GM12878 (cell line): ENCODE data around the gene FUT3.
"Not testable (repeated sequence)": the region's sequence is repeated elsewhere in the genome, so short reads cannot be mapped to it uniquely, and the experiment has no call there.

ENCODE experiments used
- BRCA1 ChIP-seq: IDR thresholded peaks from 2 replicates; pipeline ENCODE4 v1.6.1; 2011; ENCODE audit warnings: low read depth, low read length, improper control_type of control experiment
- CBX5 ChIP-seq: sonication (generic); IDR thresholded peaks from 2 replicates; pipeline ENCODE4 v1.6.1; 2016; ENCODE audit warnings: low read depth, moderate library complexity, mild to moderate bottlenecking, inconsistent platforms
- CTCF ChIP-seq, 3 experiments: IDR thresholded peaks in 2 of 3; conservative IDR thresholded peaks in 1 of 3; 2 replicates each; pipeline ENCODE4 v1.5.1; 2011; ENCODE audit warnings: low read depth in 3 of 3, low read length in 3 of 3, mild to moderate bottlenecking in 3 of 3, control low read depth in 2 of 3, moderate library complexity in 2 of 3, inconsistent platforms in 1 of 3, mixed read lengths in 1 of 3; ENCODE audit not compliant: control insufficient read depth in 2 of 3, insufficient read depth in 1 of 3; ENCODE audit errors: extremely low read depth in 1 of 3
- ELK1 ChIP-seq: IDR thresholded peaks from 2 replicates; pipeline ENCODE4 v1.6.1; 2012; ENCODE audit warnings: low read depth, low read length, improper control_type of control experiment
- EP300 ChIP-seq, 2 experiments: fragments of 150-350 bp in 1 of 2; IDR thresholded peaks; 2 replicates each; pipeline ENCODE4 v1.6.1; 2011 to 2012; ENCODE audit warnings: low read depth in 2 of 2, low read length in 2 of 2, borderline replicate concordance in 1 of 2, improper control_type of control experiment in 1 of 2, inconsistent platforms in 1 of 2; ENCODE audit not compliant: control insufficient read depth in 1 of 2
- FOXK2 ChIP-seq: fragments of 450-650 bp; IDR thresholded peaks from 2 replicates; pipeline ENCODE4 v1.6.1; 2017; ENCODE audit warnings: mild to moderate bottlenecking, moderate library complexity
- PML ChIP-seq: IDR thresholded peaks from 2 replicates; pipeline ENCODE4 v1.6.1; 2012; ENCODE audit warnings: low read length, inconsistent platforms
- POLR2AphosphoS5 ChIP-seq: IDR thresholded peaks from 2 replicates; pipeline ENCODE4 v1.6.1; 2011; ENCODE audit warnings: mild to moderate bottlenecking, low read length, inconsistent platforms
- RAD21 ChIP-seq: IDR thresholded peaks from 2 replicates; pipeline ENCODE4 v1.6.1; 2011; ENCODE audit warnings: mild to moderate bottlenecking, low read depth, low read length, moderate library complexity; ENCODE audit not compliant: insufficient read depth
- REST ChIP-seq: IDR thresholded peaks from 2 replicates; pipeline ENCODE4 v1.6.1; 2012; ENCODE audit warnings: mild to moderate bottlenecking, low read depth, low read length
- RFX5 ChIP-seq: IDR thresholded peaks from 2 replicates; pipeline ENCODE4 v1.6.1; 2011; ENCODE audit warnings: low read depth, low read length, improper control_type of control experiment
- ZBTB33 ChIP-seq: fragments of 450-650 bp; IDR thresholded peaks from 2 replicates; pipeline ENCODE4 v1.6.1; 2017; ENCODE audit warnings: mild to moderate bottlenecking

- TF ChIP-seq ZBTB33; PML; EP300 (IDR thresholded peaks at IDR 0.05; ENCODE audit: borderline replicate concordance in 1 of 2, control insufficient read depth in 1 of 2, low read depth in 2 of 2, low read length in 2 of 2); RAD21; REST; RFX5; BRCA1; FOXK2; ELK1; CTCF (IDR thresholded peaks at IDR 0.05 in 2 of 3, conservative IDR thresholded peaks at IDR 0.05 in 1 of 3; ENCODE audit: control insufficient read depth in 2 of 3, extremely low read depth in 1 of 3, insufficient read depth in 1 of 3, low read depth in 3 of 3, low read length in 3 of 3); POLR2AphosphoS5; CBX5: not testable (repeated sequence)
Measured at GRCh38 chr19:5848621-5849020, 2.6 kb downstream of the FUT3 start.
